T-helper 1 cell treated with Interleukin-12 subunit alpha and Interleukin-12 subunit beta and Interleukin-4 antibody, amounts not matched to agents 30 ng/mL and 1 ng/mL, for 36 hours (primary cell): Measurements from ENCODE around the gene CRYGN. TPM values are rescaled to one million over a fixed set of nuclear protein-coding genes. Genes with fewer than 3 reads are reported as not detected.

Experiments
- intact Hi-C: fragments of 100-400 bp; cut with micrococcal nuclease; formaldehyde crosslinking; loops from one replicate; pipeline ENCODE4 v1.15.1; 2024
- total RNA-seq: library from RNA; stranded (reverse); gene quantifications from 2 replicates; pipeline ENCODE4 v1.2.3, GENCODE V29; 2022

The CRYGN gene
- total RNA-seq, 1 donor from 2014 or later: not detected

- intact Hi-C loops: no loop called here
Measured at GRCh38 chr7:151440799-151441445, 981 bp upstream of the CRYGN start.

- intact Hi-C loops: no loop called here
Measured at GRCh38 chr7:151438864-151439601, 908 bp downstream of the CRYGN start.

GRCh38 chr7:151437866-151438516, 1.9 kb downstream of the CRYGN start:
- intact Hi-C loops: no loop called here

- intact Hi-C loops: no loop called here
Measured at GRCh38 chr7:151437159-151437553, 2.8 kb downstream of the CRYGN start.

- intact Hi-C loops: no loop called here
Measured at GRCh38 chr7:151436446-151437158, 3.3 kb downstream of the CRYGN start.

- intact Hi-C loops: no loop called here
Measured at GRCh38 chr7:151435971-151436370, 4.0 kb downstream of the CRYGN start.

GRCh38 chr7:151435103-151435916, 4.6 kb downstream of the CRYGN start:
- intact Hi-C loops: no loop called here

- intact Hi-C loops: loop anchor here (5.0 kb wide), 1 partner anchor 82 kb away; no protein-coding TSS in a partner anchor
Measured at GRCh38 chr7:151434549-151434948, 5.4 kb downstream of the CRYGN start.

GRCh38 chr7:151433721-151434400, 6.1 kb downstream of the CRYGN start:
- intact Hi-C loops: loop anchor here (1.0 to 5.0 kb wide), 2 partner anchors 14 to 82 kb away; no protein-coding TSS in a partner anchor

GRCh38 chr7:151432658-151433521, 7.1 kb downstream of the CRYGN start:
- intact Hi-C loops: loop anchor here (1.0 to 5.0 kb wide), 2 partner anchors 15 to 81 kb away; no protein-coding TSS in a partner anchor

GRCh38 chr7:151431768-151432311, 8.1 kb downstream of the CRYGN start:
- intact Hi-C loops: loop anchor here (5.0 kb wide), 1 partner anchor 80 kb away; no protein-coding TSS in a partner anchor

- intact Hi-C loops: loop anchor here (5.0 kb wide), 1 partner anchor 79 kb away; no protein-coding TSS in a partner anchor
Measured at GRCh38 chr7:151431281-151431767, 8.6 kb downstream of the CRYGN start.

GRCh38 chr7:151430391-151431205, 9.3 kb downstream of the CRYGN start:
- intact Hi-C loops: loop anchor here (5.0 kb wide), 1 partner anchor 78 kb away; no protein-coding TSS in a partner anchor

- intact Hi-C loops: loop anchor here (1.0 to 5.0 kb wide), 3 partner anchors 21 to 77 kb away; no protein-coding TSS in a partner anchor
Measured at GRCh38 chr7:151429560-151430331, 10.2 kb downstream of the CRYGN start.

- intact Hi-C loops: loop anchor here (1.0 kb wide), 2 partner anchors 21 to 61 kb away; no protein-coding TSS in a partner anchor
Measured at GRCh38 chr7:151429237-151429559, 10.7 kb downstream of the CRYGN start.

GRCh38 chr7:151428378-151429236, 11.3 kb downstream of the CRYGN start:
- intact Hi-C loops: loop anchor here (1.0 kb wide), 2 partner anchors 20 to 60 kb away; no protein-coding TSS in a partner anchor
